ENCODE data around the gene CENPO.
"Not testable (repeated sequence)": the region's sequence is repeated elsewhere in the genome, so short reads cannot be mapped to it uniquely, and the experiment has no call there.

CENPO gene

DNA sequence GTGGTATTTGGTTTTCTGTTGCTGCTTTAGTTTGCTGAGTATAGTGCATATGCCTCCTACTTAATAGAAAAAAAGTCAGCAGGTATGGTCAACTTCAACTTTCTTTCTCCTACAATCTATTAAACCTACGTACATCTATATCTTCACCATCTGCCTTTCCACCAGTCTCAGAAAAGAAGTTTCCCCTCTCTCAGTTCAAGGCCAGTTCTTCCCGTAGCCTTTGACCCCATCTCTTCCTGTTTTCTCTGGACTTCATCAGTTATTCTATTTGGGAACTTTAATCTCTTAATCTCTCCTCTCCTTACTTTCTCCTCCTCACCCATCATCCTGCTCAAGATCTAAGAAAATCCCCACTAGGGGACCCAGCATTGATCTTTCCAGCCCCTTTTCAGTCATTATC lies 5.7 kb upstream of the CENPO start:
- DNase-seq (ENCODE audit: low read depth in 2 of 2, low spot score in 1 of 2): no peak

DNA sequence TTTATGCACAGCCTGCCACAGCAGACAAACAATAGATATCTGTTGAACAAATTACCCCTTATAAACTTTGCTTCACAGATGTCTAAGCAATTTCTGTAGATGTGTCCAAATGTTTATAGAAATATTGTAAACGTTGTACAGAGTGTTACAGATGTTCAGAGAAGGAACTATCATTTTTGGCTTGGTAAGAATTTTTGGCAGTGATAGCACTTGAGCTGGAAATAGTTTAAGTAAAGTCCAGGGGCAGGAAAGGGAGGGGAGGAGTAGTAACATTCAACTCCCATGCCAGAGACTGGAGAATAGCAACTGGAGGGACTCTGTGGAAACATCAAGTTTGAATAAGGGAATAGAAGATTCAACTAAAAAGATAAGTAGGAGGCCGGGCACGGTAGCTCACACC lies 4.4 kb upstream of the CENPO start:
- no peak for DNase-seq (ENCODE audit: low read depth in 2 of 2, low spot score in 1 of 2)

DNA sequence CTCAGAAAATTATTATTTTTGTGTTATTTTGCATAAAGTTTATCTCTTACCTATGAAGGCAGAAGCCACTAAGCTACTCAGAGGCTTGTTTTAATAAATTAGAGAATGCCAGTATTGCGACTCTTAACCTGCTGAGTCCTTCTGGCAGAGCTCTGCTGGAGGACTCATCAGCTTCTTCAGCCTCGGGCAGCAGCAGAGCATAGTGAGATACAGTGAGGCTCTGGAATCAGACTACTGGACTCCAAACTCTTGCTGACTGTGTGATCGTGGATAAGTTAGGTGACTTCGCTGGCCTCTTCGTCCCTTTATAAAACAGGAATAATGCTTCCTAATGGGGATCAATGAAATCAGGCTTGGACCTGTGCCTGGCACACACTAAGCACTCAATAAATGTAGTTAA lies 1.8 kb upstream of the CENPO start:
- DNase-seq (ENCODE audit: low read depth in 2 of 2, low spot score in 1 of 2): no peak

DNA sequence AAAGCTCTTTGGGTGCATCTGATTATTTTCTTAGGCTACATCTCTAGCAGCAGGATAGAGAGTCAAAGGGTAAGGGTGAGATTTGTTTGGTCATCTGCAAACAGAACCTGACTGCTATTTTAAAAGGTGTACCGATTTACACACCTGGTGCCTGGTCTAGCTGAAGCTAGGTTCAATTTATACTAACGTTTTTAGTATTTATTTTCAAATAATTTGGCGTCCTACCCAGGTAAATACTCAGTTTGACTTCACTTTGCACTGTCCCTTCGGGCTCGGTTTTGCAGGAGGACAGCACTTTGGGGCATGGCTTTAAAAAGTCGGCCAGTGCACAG lies 717 bp upstream of the CENPO start:
- no peak for DNase-seq (ENCODE audit: low read depth in 2 of 2, low spot score in 1 of 2)

- DNase-seq (ENCODE audit: low read depth in 2 of 2, low spot score in 1 of 2): no peak
Observed at GRCh38 chr2:24793761-24794435, 673 bp downstream of the CENPO start.

GRCh38 chr2:24797644-24798043 lies 4.4 kb downstream of the CENPO start:
- DNase-seq (ENCODE audit: low read depth in 2 of 2, low spot score in 1 of 2): no peak

DNA sequence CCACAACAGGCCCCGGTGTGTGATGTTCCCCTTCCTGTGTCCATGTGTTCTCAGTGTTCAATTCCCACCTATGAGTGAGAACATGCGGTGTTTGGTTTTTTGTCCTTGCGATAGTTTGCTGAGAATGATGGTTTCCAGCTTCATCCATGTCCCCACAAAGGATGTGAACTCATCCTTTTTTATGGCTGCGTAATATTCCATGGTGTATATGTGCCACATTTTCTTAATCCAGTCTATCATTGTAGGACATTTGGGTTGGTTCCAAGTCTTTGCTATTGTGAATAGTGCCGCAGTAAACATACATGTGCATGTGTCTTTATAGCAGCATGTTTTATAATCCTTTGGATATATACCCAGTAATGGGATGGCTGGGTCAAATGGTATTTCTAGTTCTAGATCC lies 7.3 kb downstream of the CENPO start:
- not testable (repeated sequence) for DNase-seq (ENCODE audit: low read depth in 2 of 2, low spot score in 1 of 2)

DNA sequence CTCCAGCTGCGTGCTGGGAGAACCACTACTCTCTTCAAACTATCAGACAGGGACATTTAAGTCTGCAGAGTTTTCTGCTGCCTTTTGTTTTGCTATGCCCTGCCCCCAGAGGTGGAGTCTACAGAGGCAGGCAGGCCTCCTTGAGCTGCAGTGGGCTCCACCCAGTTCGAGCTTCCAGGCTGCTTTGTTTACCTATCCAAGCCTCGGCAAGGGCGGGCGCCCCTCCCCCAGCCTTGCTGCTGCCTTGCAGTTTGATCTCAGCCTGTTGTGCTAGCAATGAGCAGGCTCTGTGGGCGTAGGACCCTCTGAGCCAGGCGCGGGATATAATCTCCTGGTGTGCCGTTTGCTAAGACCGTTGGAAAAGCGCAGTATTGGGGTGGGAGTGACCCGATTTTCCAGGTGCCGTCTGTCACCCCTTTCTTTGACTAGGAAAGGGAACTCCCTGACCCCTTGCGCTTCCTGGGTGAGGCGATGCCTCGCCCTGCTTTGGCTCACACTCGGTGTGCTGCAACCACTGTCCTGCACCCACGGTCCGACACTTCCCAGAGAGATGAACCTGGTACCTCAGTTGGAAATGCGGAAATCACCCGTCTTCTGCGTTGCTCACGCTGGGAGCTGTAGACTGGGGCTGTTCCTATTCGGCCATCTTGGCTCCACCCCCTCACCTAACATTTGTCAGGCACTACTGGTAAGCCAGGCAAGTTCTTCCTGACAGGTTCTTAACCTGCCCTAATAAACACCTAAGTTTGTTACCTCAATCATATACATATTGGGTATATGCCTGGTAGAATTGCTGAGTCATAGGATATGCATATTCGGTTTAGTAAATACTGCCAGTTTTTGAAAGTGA lies 12.8 kb downstream of the CENPO start:
- DNase-seq (ENCODE audit: low read depth in 2 of 2, low spot score in 1 of 2): not testable (repeated sequence)

- no peak for DNase-seq (ENCODE audit: low read depth in 2 of 2, low spot score in 1 of 2)
Observed at GRCh38 chr2:24806661-24807036, 13.4 kb downstream of the CENPO start.

- DNase-seq (ENCODE audit: low read depth in 2 of 2, low spot score in 1 of 2): no peak
Observed at GRCh38 chr2:24809316-24810007, 16.2 kb downstream of the CENPO start.

GRCh38 chr2:24813691-24814137 lies 20.5 kb downstream of the CENPO start:
- DNase-seq (ENCODE audit: low read depth in 2 of 2, low spot score in 1 of 2): no peak

DNA sequence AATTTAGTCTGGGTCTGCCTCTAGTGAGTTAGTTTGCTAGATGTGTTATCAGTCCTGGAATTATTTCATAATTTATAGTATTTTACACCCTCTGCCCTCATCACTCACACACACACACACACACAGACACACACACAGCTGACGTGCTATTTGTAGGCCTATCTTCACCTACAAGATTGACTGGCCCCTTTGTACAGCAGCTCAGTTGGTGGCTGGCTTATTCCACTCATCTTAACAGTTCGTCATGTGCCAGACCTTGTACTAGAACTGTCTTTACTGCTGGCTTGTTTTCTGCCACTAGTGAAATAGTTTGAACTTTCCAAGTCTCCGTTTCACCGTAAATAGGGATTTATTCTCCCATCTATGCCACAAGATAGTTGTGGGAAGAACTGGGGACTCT lies 21.3 kb downstream of the CENPO start:
- no peak for DNase-seq (ENCODE audit: low read depth in 2 of 2, low spot score in 1 of 2)

- DNase-seq (ENCODE audit: low read depth in 2 of 2, low spot score in 1 of 2): no peak
Observed at GRCh38 chr2:24815171-24815570, 21.9 kb downstream of the CENPO start.

DNA sequence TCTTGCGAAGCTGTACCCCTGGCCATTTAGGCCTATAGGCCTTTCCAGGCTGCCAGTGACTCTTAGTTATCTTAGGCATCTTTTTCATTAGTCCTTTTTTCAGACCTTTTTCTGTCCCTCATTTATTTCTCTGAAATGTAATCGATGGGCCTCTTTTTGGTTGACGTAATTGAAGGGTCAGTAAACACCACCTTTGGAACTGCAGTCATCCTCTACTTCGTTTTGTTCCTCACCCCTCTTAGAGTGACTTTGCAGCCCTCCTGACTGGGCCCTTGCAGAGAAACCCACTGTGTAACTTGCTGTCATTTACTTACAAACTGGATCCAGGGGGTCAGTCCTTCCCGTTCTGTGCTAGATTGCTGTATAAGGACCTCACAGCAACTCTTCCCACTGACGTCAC lies 23.2 kb downstream of the CENPO start:
- DNase-seq (ENCODE audit: low read depth in 2 of 2, low spot score in 1 of 2): no peak

DNA sequence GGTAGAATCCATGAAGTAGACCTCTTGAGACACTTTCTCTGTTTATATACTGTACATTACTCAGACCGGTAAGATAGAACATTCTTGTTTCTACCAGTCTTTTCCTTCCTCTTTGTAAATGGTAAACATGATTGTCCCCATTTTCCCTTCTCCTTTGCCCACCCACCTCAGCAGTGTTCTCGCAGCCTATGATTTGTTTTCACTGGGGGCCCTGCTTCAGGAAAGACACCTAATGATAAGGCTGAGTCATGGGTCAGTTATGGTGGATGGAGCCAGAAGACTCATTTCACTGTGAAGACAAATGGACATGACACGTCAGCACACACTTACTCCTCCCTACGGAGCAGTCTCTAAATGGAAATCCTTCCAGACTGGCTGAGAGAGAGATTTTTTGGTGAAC lies 23.7 kb downstream of the CENPO start:
- no peak for DNase-seq (ENCODE audit: low read depth in 2 of 2, low spot score in 1 of 2)

GRCh38 chr2:24818721-24819167 lies 25.5 kb downstream of the CENPO start:
- no peak for DNase-seq (ENCODE audit: low read depth in 2 of 2, low spot score in 1 of 2)

- no peak for DNase-seq (ENCODE audit: low read depth in 2 of 2, low spot score in 1 of 2)
Observed at GRCh38 chr2:24819442-24820174, 26.4 kb downstream of the CENPO start.

- DNase-seq (ENCODE audit: low read depth in 2 of 2, low spot score in 1 of 2): no peak
Observed at GRCh38 chr2:24820175-24820513, 26.9 kb downstream of the CENPO start.

DNA sequence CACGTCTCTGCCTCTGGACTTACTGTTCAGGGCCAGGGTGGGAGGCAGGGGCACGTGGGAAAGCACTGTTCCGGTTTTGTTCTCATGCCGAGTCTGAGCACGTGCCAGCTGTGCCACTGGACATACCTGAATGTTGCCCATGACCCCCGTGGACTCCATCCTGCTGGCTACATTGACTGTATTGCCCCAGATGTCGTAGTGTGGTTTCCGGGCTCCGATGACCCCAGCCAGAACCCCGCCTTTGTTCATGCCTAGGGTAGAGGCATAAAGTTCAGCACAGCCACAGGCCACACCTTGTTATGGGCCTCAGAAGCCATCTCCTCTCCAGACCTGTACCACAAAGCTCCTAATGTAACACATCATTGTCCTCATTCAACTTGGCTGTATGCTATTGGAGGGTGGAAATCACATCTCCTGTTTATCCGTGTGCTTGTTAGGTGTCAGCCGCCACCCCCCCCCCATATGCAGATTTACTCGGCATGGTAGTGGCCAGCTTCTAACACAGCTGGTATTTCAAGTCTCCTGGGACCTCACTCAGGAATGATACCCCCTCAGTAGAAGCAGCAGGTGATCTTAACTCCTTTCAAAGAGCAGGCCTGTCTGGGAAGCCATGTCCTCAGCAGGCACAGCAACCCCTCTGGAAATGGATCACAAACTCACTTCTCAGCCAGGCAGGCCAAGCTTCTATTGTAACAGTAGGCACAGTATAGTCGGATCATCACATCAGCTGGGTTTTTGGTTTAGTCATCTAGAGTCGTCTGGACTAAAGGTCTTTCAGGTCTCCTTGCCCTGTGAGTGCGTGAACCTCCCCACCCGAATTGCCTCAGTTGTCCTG lies 27.6 kb downstream of the CENPO start:
- DNase-seq (ENCODE audit: low read depth in 2 of 2, low spot score in 1 of 2): no peak

DNA sequence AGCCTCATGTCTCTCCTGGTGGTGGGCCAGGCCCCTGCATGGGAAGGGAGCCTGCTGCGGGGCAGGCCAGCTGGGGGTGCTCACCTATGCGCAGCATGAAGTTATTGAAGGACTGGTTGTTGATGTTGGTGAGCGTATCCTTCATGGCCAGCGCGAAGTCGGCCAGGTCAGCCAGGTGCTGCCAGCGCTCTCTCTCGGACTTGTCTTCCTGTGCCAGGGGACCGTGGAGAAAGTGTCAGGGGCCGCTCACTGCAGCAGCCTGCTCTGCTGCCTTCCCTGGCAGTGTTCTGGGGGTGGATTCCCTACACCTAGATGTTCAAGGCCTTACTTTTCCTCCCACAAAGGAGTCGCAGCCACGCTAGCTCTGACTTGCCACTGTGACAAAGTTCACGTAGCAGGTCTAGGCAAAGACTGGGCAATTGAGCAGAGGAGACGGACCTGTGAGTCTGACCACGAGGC lies 28.2 kb downstream of the CENPO start:
- no peak for DNase-seq (ENCODE audit: low read depth in 2 of 2, low spot score in 1 of 2)

Measured in stimulated activated CD8-positive, alpha-beta memory T cell treated with anti-CD3 and anti-CD28 coated beads, Interleukin-4, amount 100 ng/mL, for 4 hours (primary cell).